Measurements from ENCODE around the gene INPP5E.

INPP5E gene

DNA sequence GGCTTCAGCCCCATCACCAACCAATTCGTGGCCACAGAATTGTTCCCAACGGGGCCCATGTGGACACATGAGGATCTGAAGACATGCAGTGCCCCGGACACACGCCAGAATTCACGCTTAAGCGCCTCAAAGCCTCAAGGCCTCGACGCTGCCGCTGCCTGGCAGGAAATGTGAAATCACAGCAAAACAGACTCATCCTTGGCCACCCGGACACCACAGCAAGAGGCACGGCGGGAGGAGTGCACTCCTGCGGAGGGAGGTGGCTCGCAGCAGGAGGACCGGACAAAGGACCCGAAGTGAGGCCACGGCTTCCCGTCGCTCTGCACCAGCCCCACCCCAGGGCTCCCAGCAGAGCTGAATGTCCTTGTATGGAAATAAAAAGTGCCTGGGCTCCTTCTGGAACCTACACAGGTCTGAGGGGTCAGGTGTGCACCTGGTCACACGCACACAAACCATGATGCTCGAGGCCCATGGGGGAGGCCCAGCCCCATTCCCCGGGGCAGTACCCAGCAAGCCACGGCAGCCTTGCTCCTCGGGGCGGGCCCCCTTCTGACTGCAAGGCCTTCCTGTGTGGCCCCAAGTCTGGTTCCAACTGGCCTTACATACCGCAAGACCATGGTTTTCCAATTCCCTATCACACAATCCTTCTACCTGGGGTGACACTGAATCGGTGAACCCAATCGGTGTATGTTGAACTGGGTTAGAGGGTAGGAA, 33.2 kb upstream of the INPP5E start:
- no peak for DNase-seq (ENCODE audit: low read depth)

DNA sequence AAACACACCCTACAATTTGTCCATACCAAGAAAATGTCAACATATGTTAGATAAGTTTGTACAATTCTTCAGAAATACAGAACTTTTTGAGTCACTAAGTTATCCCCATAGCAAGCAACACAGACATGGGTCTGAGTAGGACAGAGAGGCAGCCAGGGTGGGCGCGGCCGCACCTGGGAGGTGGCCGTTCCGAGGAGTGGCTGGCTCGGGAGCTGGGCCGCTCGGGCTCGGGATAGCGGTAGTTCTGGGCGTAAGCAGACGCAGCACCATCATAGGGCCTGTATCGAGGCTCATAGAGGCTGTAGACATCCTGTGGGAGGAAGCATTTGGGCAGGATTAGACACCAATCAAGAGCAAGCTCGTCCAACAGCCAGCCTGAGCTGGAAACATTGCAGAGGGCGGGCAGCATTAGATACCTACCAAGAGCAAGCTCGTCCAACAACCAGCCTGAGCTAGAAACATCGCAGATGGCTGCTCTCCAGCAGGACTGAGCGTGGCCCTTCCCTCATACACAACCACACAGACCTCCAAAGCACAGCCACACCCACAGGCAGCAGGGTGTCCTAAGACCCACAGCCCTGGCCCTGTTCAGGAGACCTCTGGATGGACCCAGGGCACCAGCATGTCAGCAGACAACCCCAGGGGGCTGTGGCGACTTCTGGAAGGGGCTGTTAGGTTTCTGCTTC, 32.3 kb upstream of the INPP5E start:
- no peak for DNase-seq (ENCODE audit: low read depth)

DNA sequence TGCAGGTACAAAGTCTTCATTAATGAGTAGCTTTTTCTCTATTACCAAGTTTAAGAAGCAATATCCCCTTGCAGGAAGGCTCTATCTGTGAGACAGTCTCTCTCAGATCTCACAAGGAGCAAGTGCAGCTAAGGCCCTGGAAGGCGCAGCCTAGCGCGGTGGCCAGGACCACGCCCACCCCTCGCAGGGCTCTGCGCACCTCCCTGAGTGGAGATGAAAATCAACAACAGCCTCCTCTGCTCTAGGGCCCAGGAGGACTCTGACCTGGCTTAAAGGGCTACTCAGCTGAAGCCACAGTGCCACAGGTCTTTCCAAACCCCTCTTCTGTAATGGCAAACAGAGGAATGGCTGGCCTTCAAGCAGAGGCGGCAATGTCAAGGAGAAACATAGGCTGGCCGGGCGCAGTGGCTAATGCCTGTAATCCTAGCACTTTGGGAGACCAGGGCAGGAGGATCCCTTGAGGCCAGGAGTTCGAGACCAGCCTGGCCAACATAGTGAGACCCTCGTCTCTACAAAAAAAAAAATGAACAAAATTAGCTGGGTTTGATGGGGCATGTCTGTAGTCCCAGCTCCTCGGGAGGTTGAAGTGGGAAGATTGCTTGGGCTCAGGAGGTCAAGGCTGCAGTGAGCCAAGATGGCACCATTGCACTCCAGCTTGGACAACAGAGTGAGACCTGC, 31.3 kb upstream of the INPP5E start:
- no peak for DNase-seq (ENCODE audit: low read depth)

DNA sequence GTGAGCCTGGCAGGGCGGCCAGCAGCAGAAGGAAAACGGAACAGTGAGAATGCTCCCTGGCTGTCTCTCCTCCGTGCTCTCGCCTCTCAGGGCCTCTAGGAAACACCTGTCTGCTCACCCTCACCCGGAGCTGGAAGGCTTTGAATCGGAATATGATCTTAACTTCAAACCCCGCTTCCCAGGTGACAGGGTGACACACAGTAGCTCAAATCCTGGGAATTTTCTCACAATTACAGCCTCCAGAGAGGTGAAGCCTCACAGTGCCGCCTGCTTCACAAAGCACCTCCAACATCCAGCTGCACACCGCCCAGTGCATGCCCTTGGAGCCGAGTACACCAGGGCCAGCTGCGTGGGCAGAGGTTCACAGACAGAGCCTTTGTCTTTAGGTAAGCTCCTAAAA, 30.7 kb upstream of the INPP5E start:
- DNase-seq (ENCODE audit: low read depth) = no peak

DNA sequence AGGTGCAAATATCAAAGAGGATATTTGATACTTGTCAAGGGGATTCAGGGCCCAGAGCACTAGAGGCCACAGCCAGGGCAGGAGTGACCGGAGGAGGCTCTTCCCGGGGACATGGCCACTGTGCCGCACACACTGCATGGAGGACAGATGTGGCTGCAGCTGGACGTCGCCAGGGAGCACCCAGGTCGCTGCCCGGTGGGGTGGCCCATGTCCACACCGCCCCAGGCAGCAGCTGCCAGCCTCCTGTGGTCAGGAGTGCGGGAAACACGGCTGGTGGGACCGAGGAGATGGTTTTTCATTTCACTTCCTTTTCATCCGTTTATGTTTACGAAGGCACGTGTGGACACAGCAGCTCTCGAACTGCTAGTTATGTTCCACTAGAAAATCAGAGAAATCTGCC, 28.1 kb upstream of the INPP5E start:
- no peak for DNase-seq (ENCODE audit: low read depth)

DNA sequence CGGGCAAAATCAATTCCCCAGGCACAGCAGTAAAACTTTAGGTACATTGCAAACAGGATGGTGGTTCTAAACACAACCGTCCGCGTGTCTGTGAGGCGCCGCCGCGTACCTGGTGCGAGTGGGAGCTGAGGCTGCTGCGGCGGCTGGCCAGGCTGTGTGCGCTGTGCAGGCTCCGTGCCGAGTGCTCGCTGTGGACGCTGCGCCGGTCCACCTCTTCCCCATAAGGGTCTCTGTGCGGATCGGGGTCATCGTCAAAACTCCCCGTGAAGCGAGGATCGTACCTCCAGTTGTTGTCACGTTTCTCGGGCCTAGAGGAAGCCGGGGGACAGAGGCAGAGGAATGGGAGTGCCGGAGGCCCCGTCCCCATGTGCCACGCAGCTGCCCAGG, 26.5 kb upstream of the INPP5E start:
- DNase-seq (ENCODE audit: low read depth) = no peak

DNA sequence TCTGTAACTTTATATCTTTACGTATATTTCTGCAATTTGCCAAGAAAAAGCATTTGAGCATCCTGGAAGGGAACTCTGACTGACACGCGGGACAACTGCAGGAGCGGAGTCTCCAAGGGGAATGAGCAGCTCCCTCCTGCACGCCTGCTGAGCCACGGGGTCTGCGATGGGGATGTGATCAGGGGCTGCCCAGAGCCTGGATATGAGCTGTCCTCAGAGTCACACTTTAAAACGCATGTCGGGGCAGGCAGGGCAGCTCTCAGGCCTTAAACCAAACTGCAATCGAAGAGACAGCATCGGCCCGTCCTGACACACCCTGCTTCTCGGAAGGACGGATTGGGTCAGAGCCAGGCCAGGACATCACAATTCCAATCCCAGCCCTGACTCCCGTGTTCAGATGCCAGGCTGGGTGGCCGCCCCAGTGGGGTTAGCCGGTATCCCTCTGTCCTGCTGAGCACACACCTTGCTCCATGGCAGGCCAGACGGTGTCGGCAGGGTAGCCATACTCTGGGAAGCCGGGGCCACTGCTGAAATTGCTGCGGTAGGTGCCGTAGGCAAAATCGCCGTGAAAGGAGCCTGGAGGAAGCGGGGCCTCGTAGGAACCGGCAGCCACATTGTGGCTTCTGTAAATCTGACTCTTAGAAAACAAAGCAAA, 26.0 kb upstream of the INPP5E start:
- no peak for DNase-seq (ENCODE audit: low read depth)

DNA sequence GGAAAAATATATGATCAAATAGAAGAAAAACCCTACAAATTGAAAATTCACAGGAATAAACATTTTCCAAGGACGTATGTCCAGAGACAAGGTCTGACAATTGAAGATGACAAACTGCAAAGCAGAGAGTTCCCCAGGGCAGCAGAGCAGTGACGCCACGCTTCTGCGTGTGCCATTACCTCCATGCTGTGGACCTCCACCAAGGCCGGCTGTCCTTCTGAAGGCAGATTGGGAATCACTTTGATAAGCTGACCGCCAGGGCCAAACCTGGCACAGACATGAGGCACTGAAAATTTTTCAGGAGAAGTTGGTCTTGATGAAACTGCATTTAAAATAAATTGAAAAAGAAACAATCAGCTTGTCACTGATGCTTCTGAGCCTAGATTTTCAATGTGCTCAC, 24.6 kb upstream of the INPP5E start:
- DNase-seq (ENCODE audit: low read depth) = no peak

DNA sequence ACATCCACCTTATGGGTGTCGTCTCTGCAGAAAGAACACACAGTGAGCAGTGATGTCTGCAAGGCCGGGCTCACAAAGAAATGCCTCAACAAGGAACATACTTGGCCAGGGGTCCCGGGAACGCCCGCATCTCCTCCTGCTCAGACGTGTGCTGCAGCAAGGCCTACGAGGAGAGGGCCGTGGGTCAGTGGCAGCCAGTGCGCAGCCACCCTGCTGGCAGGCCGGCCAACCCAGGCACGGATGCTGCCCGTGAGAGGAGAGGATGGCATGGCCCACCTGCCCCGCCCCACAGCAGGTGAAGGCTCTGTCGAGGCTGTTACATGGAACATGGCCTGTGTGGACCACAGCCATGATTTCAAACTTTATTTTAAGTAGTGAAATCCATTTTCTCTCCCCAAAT, 23.9 kb upstream of the INPP5E start:
- no peak for DNase-seq (ENCODE audit: low read depth)

DNA sequence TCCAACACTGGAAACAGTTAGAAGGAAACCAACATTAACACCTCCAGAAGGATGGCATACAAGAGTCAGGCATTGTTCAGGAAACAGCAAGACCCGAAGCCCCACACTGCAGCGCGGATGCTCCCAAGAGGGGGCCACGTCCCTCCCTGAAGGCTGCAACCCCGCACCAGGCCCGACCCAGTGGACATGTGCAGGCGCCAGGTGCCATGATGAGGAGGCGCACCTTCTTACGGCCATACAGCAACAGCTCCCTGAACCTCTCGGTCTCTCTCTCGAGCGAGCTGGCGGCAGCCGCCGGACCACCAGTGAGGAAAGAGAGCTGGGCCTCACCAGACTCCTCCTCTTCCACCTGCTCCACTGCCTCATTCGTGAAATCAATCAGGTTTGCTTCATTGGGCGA, 23.0 kb upstream of the INPP5E start:
- DNase-seq (ENCODE audit: low read depth) = no peak

DNA sequence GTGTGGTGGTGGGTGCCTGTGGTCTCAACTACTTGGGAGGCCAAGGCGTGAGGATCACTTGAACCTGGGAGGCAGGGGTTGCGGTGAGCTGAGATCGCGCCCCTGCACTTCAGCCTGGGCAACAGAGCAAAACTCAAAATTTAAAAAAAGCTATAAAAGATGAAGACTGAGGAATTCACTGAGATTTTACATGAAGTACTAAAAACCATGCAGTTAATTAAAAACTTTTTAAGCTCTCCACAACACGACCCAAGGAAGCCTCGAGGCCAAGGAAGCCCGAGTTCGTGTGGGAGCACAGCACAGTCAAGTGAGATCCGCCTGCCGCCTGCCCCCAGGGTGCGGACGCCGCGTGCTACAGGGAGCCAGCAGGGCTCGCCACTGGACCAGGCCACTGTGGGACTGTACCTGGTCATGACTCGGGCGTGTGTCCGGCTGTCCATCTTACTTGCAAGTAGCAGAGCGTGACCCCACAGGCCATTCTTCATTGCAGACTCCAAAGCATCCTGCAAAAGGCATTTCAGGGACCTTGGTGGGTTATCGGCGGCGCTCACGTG, 21.2 kb upstream of the INPP5E start:
- DNase-seq (ENCODE audit: low read depth) = no peak

DNA sequence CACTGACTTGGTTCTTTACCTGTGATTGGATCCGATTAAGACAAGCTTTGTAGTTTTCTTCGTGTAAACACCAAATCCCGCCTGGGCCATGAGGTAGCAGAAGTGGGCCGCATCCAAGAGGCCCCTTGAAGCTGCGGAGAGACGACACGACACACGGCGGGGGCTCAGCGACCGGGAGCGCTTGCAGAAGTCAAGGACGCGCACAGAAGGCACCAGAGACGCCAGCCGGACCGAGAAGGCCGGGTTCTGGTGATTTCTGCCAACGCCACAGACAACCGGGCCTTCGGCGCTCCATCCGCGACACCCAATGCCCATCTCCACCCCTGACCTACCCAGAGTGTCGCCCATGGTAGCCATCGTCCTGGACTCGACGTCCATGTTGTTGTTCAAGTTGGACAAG, 19.8 kb upstream of the INPP5E start:
- no peak for DNase-seq (ENCODE audit: low read depth)

DNA sequence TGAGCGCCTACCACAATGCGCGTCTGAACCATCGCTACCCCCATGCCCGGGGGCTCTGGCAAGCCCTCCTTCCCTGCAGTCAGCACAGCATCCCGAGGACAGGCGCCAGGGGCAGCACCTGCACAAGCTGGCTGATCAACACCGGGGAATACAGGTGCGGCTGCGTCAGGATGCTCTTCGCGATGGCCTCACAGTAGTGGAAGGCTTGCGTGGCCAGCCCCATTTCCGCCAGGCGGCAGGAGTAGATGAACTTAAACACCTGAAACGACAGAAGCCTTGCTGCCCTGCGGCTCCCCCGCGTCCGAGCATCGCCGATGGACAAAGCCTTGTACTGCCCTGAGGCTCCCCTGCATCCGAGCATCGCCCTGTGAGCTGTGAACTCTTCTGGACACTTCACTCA, 17.7 kb upstream of the INPP5E start:
- DNase-seq (ENCODE audit: low read depth) = no peak

DNA sequence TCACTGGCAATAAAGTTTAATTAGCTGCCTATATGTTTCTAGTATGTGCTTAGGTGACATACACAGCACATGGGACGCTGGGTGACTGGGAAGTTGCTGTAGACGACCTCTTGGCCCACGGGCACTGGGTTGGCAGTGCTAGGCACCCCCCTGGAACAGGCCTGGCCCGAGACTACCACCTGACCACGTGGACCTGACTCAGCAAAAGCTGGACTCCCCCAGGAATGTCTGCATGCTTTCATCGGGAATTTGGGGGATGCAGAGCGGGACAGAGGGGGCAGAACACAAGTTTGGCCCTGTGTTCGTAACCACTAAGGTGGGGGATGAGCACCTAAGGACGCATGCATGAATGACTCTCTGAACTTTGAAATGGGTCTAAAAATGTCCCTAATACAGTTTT, 16.6 kb upstream of the INPP5E start:
- DNase-seq (ENCODE audit: low read depth) = no peak

DNA sequence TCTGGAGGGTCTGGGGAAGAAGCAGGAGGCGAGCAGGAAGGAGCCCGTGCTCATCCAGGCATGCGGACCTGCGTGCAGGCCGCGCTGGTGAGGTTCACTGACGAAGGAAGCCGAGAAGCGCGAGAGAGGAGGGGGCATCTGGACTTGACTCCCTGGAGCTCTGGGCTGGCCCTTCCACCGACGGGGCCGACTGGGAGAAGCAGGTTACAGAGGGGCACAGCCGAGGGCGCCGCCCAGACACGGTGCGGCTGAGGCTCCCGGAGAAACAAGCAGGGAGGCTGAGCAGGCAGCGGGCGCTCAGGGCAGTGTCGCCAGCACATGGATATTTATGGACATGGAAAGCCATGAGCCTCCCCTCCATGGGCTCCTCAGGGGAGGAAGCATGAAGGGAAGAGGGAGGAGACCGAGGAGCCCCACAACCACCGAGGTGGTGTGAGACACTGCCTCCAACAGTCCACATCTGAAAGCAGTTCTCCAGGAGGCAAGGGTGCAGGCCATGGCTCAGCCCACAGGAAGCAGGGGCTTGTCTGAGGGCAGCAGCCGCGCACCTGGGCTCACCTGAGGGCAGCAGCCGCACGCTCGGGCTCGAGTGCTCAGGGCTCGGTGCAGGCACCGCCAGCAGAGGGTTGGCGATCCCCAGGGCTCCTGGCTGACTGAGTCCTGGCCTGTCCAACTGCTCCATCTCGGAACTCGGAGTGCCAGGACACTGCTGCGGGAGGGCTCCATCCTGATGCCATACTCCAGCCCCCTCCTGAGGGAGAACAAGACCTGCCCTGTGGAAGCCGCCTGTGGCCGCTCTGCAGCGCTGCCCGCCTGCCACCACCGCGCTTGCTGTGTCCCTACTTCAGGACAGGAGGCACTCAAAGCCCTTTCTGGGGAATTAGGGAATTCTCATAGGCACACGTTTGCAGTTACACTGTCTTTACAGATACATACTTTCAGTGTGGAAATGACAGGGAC, 15.7 kb upstream of the INPP5E start:
- no peak for DNase-seq (ENCODE audit: low read depth)

DNA sequence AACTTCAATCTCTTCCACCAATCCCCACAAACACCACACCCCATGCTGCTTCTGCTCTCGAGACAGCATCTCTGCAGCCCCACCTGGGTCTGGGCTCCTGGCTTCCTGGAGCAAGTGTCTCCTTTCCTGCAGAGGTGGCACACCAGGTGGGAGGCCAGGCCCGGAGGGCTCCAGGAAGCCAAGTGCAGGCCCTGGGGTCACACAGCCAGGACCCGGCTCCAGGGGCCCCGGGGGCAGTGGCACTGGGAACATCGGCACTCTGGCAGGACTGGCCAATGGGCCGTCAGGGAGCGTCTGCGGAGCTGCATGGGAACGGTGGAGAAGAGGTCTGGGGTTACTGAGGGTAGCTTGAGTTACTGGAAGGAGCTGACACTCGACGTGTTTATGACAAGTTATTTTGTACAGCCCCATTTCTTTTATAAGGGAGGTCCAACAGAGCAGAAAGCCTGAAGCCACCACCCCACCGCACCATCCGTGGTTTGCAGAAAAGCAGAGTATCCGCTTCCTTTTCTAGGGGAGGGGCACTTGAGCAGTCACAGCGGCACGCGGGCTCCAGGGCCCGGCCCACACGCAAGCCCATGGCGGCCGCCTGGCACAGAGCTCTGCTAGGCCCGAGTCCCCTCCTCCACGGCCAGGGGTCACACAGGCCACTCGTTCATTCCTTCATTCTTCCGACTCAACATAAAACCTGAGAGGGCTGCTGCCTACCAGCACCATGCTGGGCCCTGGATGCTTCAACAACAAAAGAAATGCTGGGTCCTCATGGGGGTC, 14.6 kb upstream of the INPP5E start:
- DNase-seq (ENCODE audit: low read depth) = no peak

DNA sequence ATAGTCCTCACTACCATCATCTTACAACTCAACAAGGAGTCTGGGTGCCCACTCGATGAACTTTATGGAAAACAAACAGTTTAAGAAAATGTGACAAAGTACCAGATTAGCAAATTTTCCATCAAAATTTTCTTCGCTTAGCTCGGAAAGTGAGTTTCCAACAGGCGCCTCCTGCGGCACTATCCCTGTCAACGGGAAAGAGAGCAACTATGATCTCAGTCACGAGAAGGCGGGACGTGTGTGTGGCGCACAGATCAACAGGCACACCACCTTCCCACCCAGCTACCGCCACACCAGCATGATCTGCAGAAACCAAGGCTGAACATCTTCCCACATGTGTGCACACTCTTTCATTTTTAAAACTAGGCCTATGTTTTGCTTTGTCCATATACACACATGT, 13.7 kb upstream of the INPP5E start:
- no peak for DNase-seq (ENCODE audit: low read depth)

DNA sequence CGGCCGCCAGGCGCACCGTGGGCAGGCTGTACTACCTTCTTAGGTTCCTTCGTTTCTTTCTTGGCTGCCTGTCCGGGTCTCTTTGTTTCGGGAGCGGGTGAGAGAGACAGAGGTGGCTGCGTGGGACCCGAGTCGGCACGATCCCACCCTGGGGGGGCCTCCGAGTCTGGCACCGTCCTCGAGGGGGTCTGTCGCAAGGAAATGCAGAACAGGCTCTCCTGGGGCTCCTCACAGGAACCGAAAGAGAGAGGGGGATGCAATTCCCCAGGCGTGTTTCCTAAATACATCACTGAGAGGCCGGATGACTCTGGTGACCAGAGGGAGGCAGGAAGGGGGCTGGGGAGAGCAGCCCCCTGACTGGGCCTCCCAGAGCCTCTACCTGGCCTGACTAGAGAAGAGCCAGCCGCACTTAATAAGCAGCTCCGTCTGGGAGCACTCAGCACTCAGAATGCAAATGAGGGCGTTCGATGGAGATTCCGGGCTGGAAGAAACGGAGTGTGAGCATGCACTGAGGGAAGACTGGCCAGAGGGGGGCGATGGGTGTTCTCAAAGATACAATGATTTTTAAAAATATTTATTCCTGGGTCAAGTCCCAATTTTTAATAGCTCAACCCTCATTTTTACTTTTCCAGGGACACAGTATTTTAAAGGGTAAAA, 11.7 kb upstream of the INPP5E start:
- DNase-seq (ENCODE audit: low read depth) = no peak

DNA sequence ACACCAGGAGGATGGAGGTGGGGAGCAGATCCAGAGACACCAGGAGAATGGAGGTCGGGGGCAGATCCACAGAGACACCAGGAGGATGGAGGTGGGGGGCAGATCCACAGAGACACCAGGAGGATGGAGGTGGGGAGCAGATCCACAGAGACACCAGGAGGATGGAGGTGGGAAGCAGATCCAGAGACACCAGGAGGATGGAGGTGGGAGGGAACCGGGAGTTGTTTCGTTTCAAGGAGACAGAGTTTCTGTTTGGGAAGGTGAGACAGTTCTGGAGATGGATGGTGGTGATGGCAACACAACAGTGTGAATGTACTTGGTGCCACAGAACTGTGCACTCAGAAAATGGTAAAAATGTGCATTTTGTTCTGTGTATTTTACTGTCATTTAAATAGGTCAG, 9.0 kb upstream of the INPP5E start:
- DNase-seq (ENCODE audit: low read depth) = no peak

DNA sequence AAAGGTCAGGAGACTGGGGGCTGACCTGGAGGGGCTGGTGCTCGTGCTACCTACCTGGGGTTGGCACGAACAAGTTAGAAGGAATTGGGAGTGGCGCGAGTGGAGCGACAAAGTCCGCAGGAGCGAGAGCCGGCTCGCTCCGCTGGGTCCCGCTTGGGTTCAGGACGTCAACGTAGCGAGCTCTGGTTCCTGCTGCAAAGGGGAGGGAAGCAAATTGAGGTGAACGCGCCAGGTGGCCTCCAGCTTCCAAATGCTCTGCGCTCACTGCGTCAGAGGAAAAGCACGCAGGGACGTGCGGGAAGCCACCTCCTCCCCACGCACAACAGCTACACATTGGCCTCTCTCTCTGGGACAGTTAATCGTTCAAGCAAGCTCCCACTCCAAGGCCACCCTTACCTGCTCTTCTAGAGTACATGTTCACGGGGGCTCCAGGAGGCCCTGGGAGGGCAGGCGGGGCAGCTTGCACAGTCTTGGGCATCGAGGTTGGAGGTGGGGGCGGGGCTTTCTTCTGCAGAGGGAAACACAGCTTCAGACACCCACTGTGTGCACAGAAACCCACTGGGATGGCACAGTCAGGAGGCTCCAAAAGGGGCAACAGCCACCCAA, 7.6 kb upstream of the INPP5E start:
- DNase-seq (ENCODE audit: low read depth) = no peak
